Measurements from ENCODE around the gene PPFIA2.

The PPFIA2 gene

GRCh38 chr12:81417056-81417455, 342.1 kb downstream of the PPFIA2 start:
- TF ChIP-seq POLR2AphosphoS5 (IDR thresholded peaks at IDR 0.05; ENCODE audit: low read depth, low read length): no peak
- no peak for TF ChIP-seq FOXP2 (optimal IDR thresholded peaks at IDR 0.05; ENCODE audit: borderline replicate concordance, extremely low read depth, extremely low read length, insufficient read depth)
- no peak for TF ChIP-seq SIN3A (IDR thresholded peaks at IDR 0.05; ENCODE audit: borderline replicate concordance, insufficient read depth, low read length)
- no peak for TF ChIP-seq REST (IDR thresholded peaks at IDR 0.05; ENCODE audit: insufficient read depth in 1 of 2, low read depth in 2 of 2, low read length in 2 of 2)
- TF ChIP-seq TAF1 (IDR thresholded peaks at IDR 0.05; ENCODE audit: borderline replicate concordance, insufficient read depth, low read length): no peak

GRCh38 chr12:81416571-81416970, 342.6 kb downstream of the PPFIA2 start:
- no peak for TF ChIP-seq TAF1 (IDR thresholded peaks at IDR 0.05; ENCODE audit: borderline replicate concordance, insufficient read depth, low read length)
- TF ChIP-seq POLR2AphosphoS5 (IDR thresholded peaks at IDR 0.05; ENCODE audit: low read depth, low read length): no peak
- TF ChIP-seq SIN3A (IDR thresholded peaks at IDR 0.05; ENCODE audit: borderline replicate concordance, insufficient read depth, low read length): no peak
- no peak for TF ChIP-seq FOXP2 (optimal IDR thresholded peaks at IDR 0.05; ENCODE audit: borderline replicate concordance, extremely low read depth, extremely low read length, insufficient read depth)
- no peak for TF ChIP-seq REST (IDR thresholded peaks at IDR 0.05; ENCODE audit: insufficient read depth in 1 of 2, low read depth in 2 of 2, low read length in 2 of 2)

- TF ChIP-seq SIN3A (IDR thresholded peaks at IDR 0.05; ENCODE audit: borderline replicate concordance, insufficient read depth, low read length) (no peak), POLR2AphosphoS5 (IDR thresholded peaks at IDR 0.05; ENCODE audit: low read depth, low read length) (no peak), REST (IDR thresholded peaks at IDR 0.05; ENCODE audit: insufficient read depth in 1 of 2, low read depth in 2 of 2, low read length in 2 of 2) (no peak), TAF1 (IDR thresholded peaks at IDR 0.05; ENCODE audit: borderline replicate concordance, insufficient read depth, low read length) (no peak), FOXP2 (optimal IDR thresholded peaks at IDR 0.05; ENCODE audit: borderline replicate concordance, extremely low read depth, extremely low read length, insufficient read depth) (no peak)
Measured at GRCh38 chr12:81414441-81414840, 344.7 kb downstream of the PPFIA2 start.

GRCh38 chr12:81412940-81413339, 346.2 kb downstream of the PPFIA2 start:
- no peak for TF ChIP-seq REST (IDR thresholded peaks at IDR 0.05; ENCODE audit: insufficient read depth in 1 of 2, low read depth in 2 of 2, low read length in 2 of 2)
- TF ChIP-seq POLR2AphosphoS5 (IDR thresholded peaks at IDR 0.05; ENCODE audit: low read depth, low read length): no peak
- TF ChIP-seq SIN3A (IDR thresholded peaks at IDR 0.05; ENCODE audit: borderline replicate concordance, insufficient read depth, low read length): no peak
- TF ChIP-seq TAF1 (IDR thresholded peaks at IDR 0.05; ENCODE audit: borderline replicate concordance, insufficient read depth, low read length): no peak
- TF ChIP-seq FOXP2 (optimal IDR thresholded peaks at IDR 0.05; ENCODE audit: borderline replicate concordance, extremely low read depth, extremely low read length, insufficient read depth): no peak

- TF ChIP-seq TAF1 (IDR thresholded peaks at IDR 0.05; ENCODE audit: borderline replicate concordance, insufficient read depth, low read length) (no peak), REST (IDR thresholded peaks at IDR 0.05; ENCODE audit: insufficient read depth in 1 of 2, low read depth in 2 of 2, low read length in 2 of 2) (no peak), POLR2AphosphoS5 (IDR thresholded peaks at IDR 0.05; ENCODE audit: low read depth, low read length) (no peak), SIN3A (IDR thresholded peaks at IDR 0.05; ENCODE audit: borderline replicate concordance, insufficient read depth, low read length) (no peak), FOXP2 (optimal IDR thresholded peaks at IDR 0.05; ENCODE audit: borderline replicate concordance, extremely low read depth, extremely low read length, insufficient read depth) (no peak)
Measured at GRCh38 chr12:81403348-81403747, 355.8 kb downstream of the PPFIA2 start.
